Measurements from ENCODE around the gene MRPL28. TPM values are rescaled to one million over a fixed set of nuclear protein-coding genes. Genes with fewer than 3 reads are reported as not detected.

MRPL28 gene
- total and polyA plus RNA-seq, 8 donors, result 39.6 to 59.4 (median 46.8) TPM

- intact Hi-C loops (cut with DNase I), result no loop called here
- Histone ChIP-seq H3K36me3 (peaks cover 0 to 67% of the 10 kb centered on the region in 2 donors), H3K9me3 (no peaks in the 10 kb centered on the region), H3K4me3 (no peak overlapping the region), H3K4me1 (peaks cover 18 to 28% of the 10 kb centered on the region in 2 donors), H3K27ac (no peak overlapping the region), H3K27me3 (no peaks in the 10 kb centered on the region)
- ATAC-seq (no peak), DNase-seq (peak in 1 of 4 donors; percentile 73)
- no peak for TF ChIP-seq CTCF (IDR thresholded peaks at IDR 0.05)
These were observed 5.8 kb upstream of the MRPL28 start for GRCh38 chr16:375927-376816.

GRCh38 chr16:375212-375611, 4.9 kb upstream of the MRPL28 start:
- no peak for ATAC-seq
- Histone ChIP-seq H3K27ac (no peak overlapping the region), H3K4me1 (peaks cover 18 to 27% of the 10 kb centered on the region in 2 donors), H3K27me3 (no peaks in the 10 kb centered on the region), H3K36me3 (peaks cover 0 to 69% of the 10 kb centered on the region in 2 donors), H3K4me3 (no peak overlapping the region), H3K9me3 (no peaks in the 10 kb centered on the region)
- no peak for DNase-seq
- TF ChIP-seq CTCF (IDR thresholded peaks at IDR 0.05), result no peak
- intact Hi-C loops (cut with DNase I), result no loop called here

- Histone ChIP-seq H3K27me3 (no peaks in the 10 kb centered on the region), H3K4me3 (no peak overlapping the region), H3K36me3 (peaks cover 0 to 69% of the 10 kb centered on the region in 2 donors), H3K9me3 (no peaks in the 10 kb centered on the region), H3K4me1 (peaks cover 16 to 25% of the 10 kb centered on the region in 2 donors), H3K27ac (no peak overlapping the region)
- intact Hi-C loops (cut with DNase I), result no loop called here
- ATAC-seq (no peak), DNase-seq (no peak)
- TF ChIP-seq CTCF (IDR thresholded peaks at IDR 0.05), result no peak
These were observed 4.2 kb upstream of the MRPL28 start for GRCh38 chr16:374616-374926.

GRCh38 chr16:373848-374615, 3.7 kb upstream of the MRPL28 start:
- H3K4me3 ChIP-seq, result no peak overlapping the region
- H3K36me3 ChIP-seq, result peaks cover 0 to 69% of the 10 kb centered on the region in 2 donors
- H3K27me3 ChIP-seq, result no peaks in the 10 kb centered on the region
- intact Hi-C loops (cut with DNase I), result no loop called here
- no peak for TF ChIP-seq CTCF (IDR thresholded peaks at IDR 0.05)
- H3K27ac ChIP-seq, result no peak overlapping the region
- DNase-seq (peak in 1 of 4 donors; percentile 76), ATAC-seq (no peak)
- H3K4me1 ChIP-seq, result peaks cover 14 to 25% of the 10 kb centered on the region in 2 donors
- no peaks in the 10 kb centered on the region for H3K9me3 ChIP-seq

- intact Hi-C loops (cut with DNase I), result no loop called here
- Histone ChIP-seq H3K4me1 (peaks cover 11 to 23% of the 10 kb centered on the region in 2 donors), H3K36me3 (peaks cover 0 to 79% of the 10 kb centered on the region in 2 donors), H3K9me3 (no peaks in the 10 kb centered on the region), H3K27ac (no peak overlapping the region), H3K4me3 (no peak overlapping the region), H3K27me3 (no peaks in the 10 kb centered on the region)
- ATAC-seq (no peak), DNase-seq (no peak)
- no peak for TF ChIP-seq CTCF (IDR thresholded peaks at IDR 0.05)
These were observed 2.8 kb upstream of the MRPL28 start for GRCh38 chr16:373020-373598.
